GM10248 (cell line): ENCODE data around the gene KIF26A.

Experiments
- CTCF ChIA-PET: fragments of 300-600 bp; sonication (Branson Sonifier 250); formaldehyde crosslinking; extraction: SDS; loops from one replicate; lab custom pipeline; 2021; ENCODE audit warnings: antibody characterized with exemption; lab: Yijun Ruan, JAX
- POLR2A ChIA-PET: fragments of 350-650 bp; sonication (Branson Sonifier 250); formaldehyde crosslinking; extraction: SDS; loops from one replicate; lab custom pipeline; 2020; ENCODE audit warnings: antibody characterized with exemption; lab: Yijun Ruan, JAX
- DNase-seq: peaks from one replicate; pipeline ENCODE4 v3.0.0; 2012; ENCODE audit errors: extremely low spot score
- TF ChIP-seq, protein P1 (sequence below): IDR thresholded peaks from 2 replicates; pipeline ENCODE4 v1.5.1; 2012; ENCODE audit warnings: mild to moderate bottlenecking, low read depth; ENCODE audit errors: extremely low read depth, missing control alignments, control extremely low read depth

KIF26A gene

GRCh38 chr14:104119488-104120251 lies 18.7 kb upstream of the KIF26A start:
- CTCF ChIA-PET = interaction anchor here (1.1 kb wide), 2 partner anchors 18 to 25 kb away, joined by 3 to 4 read pairs; no protein-coding TSS in a partner anchor
- POLR2A ChIA-PET = interaction anchor here (0.7 kb wide), 1 partner anchor 240 kb away, joined by 3 read pairs; no protein-coding TSS in a partner anchor
- TF ChIP-seq, protein P1, sequence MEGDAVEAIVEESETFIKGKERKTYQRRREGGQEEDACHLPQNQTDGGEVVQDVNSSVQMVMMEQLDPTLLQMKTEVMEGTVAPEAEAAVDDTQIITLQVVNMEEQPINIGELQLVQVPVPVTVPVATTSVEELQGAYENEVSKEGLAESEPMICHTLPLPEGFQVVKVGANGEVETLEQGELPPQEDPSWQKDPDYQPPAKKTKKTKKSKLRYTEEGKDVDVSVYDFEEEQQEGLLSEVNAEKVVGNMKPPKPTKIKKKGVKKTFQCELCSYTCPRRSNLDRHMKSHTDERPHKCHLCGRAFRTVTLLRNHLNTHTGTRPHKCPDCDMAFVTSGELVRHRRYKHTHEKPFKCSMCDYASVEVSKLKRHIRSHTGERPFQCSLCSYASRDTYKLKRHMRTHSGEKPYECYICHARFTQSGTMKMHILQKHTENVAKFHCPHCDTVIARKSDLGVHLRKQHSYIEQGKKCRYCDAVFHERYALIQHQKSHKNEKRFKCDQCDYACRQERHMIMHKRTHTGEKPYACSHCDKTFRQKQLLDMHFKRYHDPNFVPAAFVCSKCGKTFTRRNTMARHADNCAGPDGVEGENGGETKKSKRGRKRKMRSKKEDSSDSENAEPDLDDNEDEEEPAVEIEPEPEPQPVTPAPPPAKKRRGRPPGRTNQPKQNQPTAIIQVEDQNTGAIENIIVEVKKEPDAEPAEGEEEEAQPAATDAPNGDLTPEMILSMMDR = no peak
- DNase-seq = no peak

DNA sequence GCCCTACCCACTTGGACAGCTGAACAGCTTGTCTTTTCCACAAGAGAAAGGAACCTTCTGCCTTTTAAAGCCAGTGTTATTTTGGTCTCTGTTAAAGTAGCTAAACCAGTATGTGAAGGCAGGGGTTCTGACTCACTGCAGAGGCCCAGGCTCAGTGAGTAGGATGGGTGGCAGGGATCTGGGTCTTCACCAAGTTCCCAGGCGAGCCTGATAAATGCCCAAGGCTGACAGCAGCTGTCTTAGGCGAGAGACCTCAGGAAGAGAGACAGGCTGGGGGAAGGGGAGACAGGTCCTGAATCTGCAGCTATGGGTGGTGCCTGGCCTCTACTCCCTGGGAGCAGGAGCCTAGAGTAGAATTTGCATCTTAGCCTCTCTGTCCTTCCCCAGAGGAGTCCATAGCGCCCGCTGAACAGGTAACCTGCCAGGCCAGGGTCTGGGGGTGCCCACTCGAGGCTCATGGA lies 18.1 kb upstream of the KIF26A start:
- no peak for DNase-seq
- TF ChIP-seq, protein P1 = no peak
- CTCF ChIA-PET = interaction anchor here (1.1 to 1.5 kb wide), 3 partner anchors 17 to 444 kb away, joined by 3 to 4 read pairs (median 4); no protein-coding TSS in a partner anchor
- POLR2A ChIA-PET = no interaction called here

GRCh38 chr14:104121142-104121541 lies 17.2 kb upstream of the KIF26A start:
- CTCF ChIA-PET = interaction anchor here (1.5 to 1.7 kb wide), 2 partner anchors 11 to 443 kb away, joined by 4 to 5 read pairs; no protein-coding TSS in a partner anchor
- DNase-seq = no peak
- TF ChIP-seq, protein P1 = no peak
- POLR2A ChIA-PET = no interaction called here

- CTCF ChIA-PET = no interaction called here
- DNase-seq = no peak
- TF ChIP-seq, protein P1 = no peak
- POLR2A ChIA-PET = no interaction called here
Measured at GRCh38 chr14:104123879-104124278, 14.5 kb upstream of the KIF26A start.

DNA sequence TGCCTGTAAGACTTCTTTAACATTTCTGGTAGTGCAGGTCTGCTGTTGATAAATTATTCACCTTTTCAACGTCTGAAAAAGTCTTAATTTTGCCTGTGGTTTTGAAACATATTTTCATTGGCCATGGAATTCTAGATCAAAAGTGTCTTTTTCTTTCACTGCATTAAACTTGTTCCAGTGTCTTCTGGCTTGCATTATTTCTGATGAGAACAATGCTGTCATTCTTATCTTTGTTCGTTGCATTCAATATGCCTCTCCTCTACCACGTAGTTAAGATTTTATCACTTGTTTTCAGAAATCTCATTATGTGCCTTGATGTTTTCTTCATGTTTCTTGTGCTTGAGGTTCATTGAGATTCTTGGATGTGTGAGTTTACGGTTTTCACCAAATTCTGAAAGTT lies 13.4 kb upstream of the KIF26A start:
- TF ChIP-seq, protein P1 = no peak
- ChIA-PET POLR2A (no interaction called here), CTCF (no interaction called here)
- DNase-seq = no peak

GRCh38 chr14:104126753-104127152 lies 11.6 kb upstream of the KIF26A start:
- ChIA-PET CTCF (interaction anchor here (1.2 kb wide), 1 partner anchor 438 kb away, joined by 3 read pairs; no protein-coding TSS in a partner anchor), POLR2A (no interaction called here)
- TF ChIP-seq, protein P1 = no peak
- DNase-seq = no peak
